Suppressor macrophage (primary cell): ENCODE results near the gene ZNF219.

ENCODE experiments used
- DNase-seq, 4 experiments: peaks; one replicate each; pipeline ENCODE4 v3.0.0-alpha.2; 2020 to 2022
- total RNA-seq, 17 experiments: gene quantifications; one replicate each; lab custom pipeline; 2026; ENCODE audit warnings: mixed read lengths in 6 of 17, inconsistent platforms in 3 of 17; lab: John Stamatoyannopoulos, UW

Gene ZNF219
- 7.8 to 64.9 (median 22.1) reads per million in 17 experiments for total RNA-seq

GRCh38 chr14:21098076-21098891 is at the start of gene ZNF219:
Gene ZNF219, minus strand, starts transcription at chr14:21098655. Its CDS starts 5,064 bp downstream, at chr14:21093591.
- peak in 3 of 4 experiments; percentile 50 to 69 (median 65) for DNase-seq

GRCh38 chr14:21145437-21145836 is 47.0 kb upstream of the ZNF219 start:
- no peak for DNase-seq

- DNase-seq: no peak
These were observed 43.9 kb upstream of the ZNF219 start for GRCh38 chr14:21142357-21142756.

GRCh38 chr14:21136024-21136423 is 37.6 kb upstream of the ZNF219 start:
- DNase-seq: peak in 3 of 4 experiments; percentile 6 to 50 (median 39)

- no peak for DNase-seq
These were observed 35.4 kb upstream of the ZNF219 start for GRCh38 chr14:21133901-21134300.

- no peak for DNase-seq
These were observed 25.0 kb upstream of the ZNF219 start for GRCh38 chr14:21123429-21123828.

- no peak for DNase-seq
These were observed 22.7 kb upstream of the ZNF219 start for GRCh38 chr14:21121122-21121521.

- peak in 2 of 4 experiments; percentile 45 to 54 for DNase-seq
These were observed 22.2 kb upstream of the ZNF219 start for GRCh38 chr14:21120686-21121085.

- DNase-seq: no peak
These were observed 20.5 kb upstream of the ZNF219 start for GRCh38 chr14:21118933-21119332.

- DNase-seq: no peak
These were observed 14.9 kb upstream of the ZNF219 start for GRCh38 chr14:21113369-21113768.

- no peak for DNase-seq
These were observed 13.8 kb upstream of the ZNF219 start for GRCh38 chr14:21112255-21112654.

GRCh38 chr14:21109377-21110138 is 11.1 kb upstream of the ZNF219 start:
- no peak for DNase-seq

- DNase-seq: no peak
These were observed 10.3 kb upstream of the ZNF219 start for GRCh38 chr14:21108791-21109190.

- no peak for DNase-seq
These were observed 8.9 kb upstream of the ZNF219 start for GRCh38 chr14:21107283-21107800.

- DNase-seq: peak; percentile 82 to 91 (median 86)
These were observed 8.2 kb upstream of the ZNF219 start for GRCh38 chr14:21106498-21107282.

- peak in 1 of 4 experiments; percentile 78 for DNase-seq
These were observed 7.7 kb upstream of the ZNF219 start for GRCh38 chr14:21106176-21106497.

GRCh38 chr14:21105095-21105494 is 6.6 kb upstream of the ZNF219 start:
- DNase-seq: peak in 2 of 4 experiments; percentile 21 to 42

- peak; percentile 72 to 86 (median 80) for DNase-seq
These were observed 6.1 kb upstream of the ZNF219 start for GRCh38 chr14:21104448-21105060.

GRCh38 chr14:21103710-21104447 is 5.4 kb upstream of the ZNF219 start:
- peak; percentile 97 to 99 (median 98) for DNase-seq

GRCh38 chr14:21103411-21103709 is 4.9 kb upstream of the ZNF219 start:
- no peak for DNase-seq
